Measurements from ENCODE around the gene USP3.

USP3 gene

DNA sequence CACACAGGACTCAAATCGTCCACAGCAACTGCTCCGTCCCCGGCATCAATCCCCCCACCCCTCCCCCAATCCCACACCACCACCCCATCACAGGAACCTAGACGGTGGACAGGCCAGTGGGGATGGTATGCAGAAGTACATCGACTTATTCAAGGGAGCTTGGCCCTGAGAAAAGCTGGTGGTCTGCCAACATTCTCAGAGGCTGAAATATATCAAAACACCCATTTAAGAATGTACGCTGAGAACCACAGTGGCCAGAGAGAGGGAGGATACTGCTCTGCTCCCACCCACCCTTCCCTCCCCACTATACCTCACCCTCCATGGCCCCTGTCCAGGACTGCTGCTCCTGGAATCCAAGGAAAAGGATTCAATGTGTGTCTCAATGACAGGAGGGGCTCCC lies 12.4 kb upstream of the USP3 start:
- H3F3A ChIP-seq (ENCODE audit: low read depth) = no peaks in the 10 kb centered on the region
- no peaks in the 10 kb centered on the region for H3K79me2 ChIP-seq (ENCODE audit: insufficient read depth, low read length)
- H3K4me2 ChIP-seq (ENCODE audit: low read depth, low read length, poor library complexity, severe bottlenecking) = no peak overlapping the region
- no peaks in the 10 kb centered on the region for H3K9me2 ChIP-seq (replicated peaks; ENCODE audit: low read depth, low read length)
- no peak overlapping the region for H3K9ac ChIP-seq (ENCODE audit: low read depth, low read length, poor library complexity, severe bottlenecking)
- peaks cover 2% of the 10 kb centered on the region for H3K4me1 ChIP-seq (ENCODE audit: insufficient read depth, low read length, poor library complexity, severe bottlenecking)
- no peaks in the 10 kb centered on the region for H4K20me1 ChIP-seq (ENCODE audit: insufficient read depth, low read length, poor library complexity, severe bottlenecking)
- TF ChIP-seq, protein P1, sequence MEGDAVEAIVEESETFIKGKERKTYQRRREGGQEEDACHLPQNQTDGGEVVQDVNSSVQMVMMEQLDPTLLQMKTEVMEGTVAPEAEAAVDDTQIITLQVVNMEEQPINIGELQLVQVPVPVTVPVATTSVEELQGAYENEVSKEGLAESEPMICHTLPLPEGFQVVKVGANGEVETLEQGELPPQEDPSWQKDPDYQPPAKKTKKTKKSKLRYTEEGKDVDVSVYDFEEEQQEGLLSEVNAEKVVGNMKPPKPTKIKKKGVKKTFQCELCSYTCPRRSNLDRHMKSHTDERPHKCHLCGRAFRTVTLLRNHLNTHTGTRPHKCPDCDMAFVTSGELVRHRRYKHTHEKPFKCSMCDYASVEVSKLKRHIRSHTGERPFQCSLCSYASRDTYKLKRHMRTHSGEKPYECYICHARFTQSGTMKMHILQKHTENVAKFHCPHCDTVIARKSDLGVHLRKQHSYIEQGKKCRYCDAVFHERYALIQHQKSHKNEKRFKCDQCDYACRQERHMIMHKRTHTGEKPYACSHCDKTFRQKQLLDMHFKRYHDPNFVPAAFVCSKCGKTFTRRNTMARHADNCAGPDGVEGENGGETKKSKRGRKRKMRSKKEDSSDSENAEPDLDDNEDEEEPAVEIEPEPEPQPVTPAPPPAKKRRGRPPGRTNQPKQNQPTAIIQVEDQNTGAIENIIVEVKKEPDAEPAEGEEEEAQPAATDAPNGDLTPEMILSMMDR (conservative IDR thresholded peaks at IDR 0.05; ENCODE audit: low read length) = no peak
- H2AFZ ChIP-seq (ENCODE audit: low read length) = no peak overlapping the region
- H3K36me3 ChIP-seq (ENCODE audit: insufficient read depth, low read length) = no peaks in the 10 kb centered on the region
- no peaks in the 10 kb centered on the region for H3K27me3 ChIP-seq (ENCODE audit: insufficient read depth, low read length, poor library complexity, severe bottlenecking)
- H3K9me3 ChIP-seq (ENCODE audit: insufficient read depth, low read depth, low read length) = no peaks in the 10 kb centered on the region
- H3K4me3 ChIP-seq (ENCODE audit: low read length, poor library complexity, severe bottlenecking) = no peak overlapping the region

DNA sequence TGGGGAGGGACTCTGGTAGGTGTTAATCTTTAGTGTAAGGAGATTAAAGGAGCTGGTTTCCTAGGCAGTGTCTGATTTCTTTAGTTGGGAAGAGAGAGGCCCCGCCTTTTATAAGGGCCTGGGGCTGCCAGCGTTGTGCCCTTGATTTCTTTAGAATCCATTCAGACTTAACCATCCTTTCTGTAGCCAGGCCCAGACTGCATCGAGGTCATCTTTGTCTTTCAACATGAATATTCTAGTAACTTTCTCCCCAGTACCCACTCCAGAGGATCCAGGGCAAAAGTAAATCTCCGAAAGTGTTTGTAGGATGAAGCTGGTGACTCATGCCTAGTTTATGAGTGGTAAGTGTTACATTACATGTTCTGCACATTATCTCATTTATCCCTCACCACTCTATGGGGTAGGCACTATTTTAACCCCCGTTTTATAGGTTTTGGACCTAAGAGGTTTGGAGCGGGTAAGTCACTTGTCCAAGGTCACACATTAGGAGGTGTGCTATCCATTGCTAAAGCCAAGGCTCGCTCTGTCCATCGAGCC lies 11.8 kb upstream of the USP3 start:
- Histone ChIP-seq H3K4me1 (ENCODE audit: insufficient read depth, low read length, poor library complexity, severe bottlenecking) (peaks cover 9% of the 10 kb centered on the region), H2AFZ (ENCODE audit: low read length) (no peak overlapping the region), H3K4me2 (ENCODE audit: low read depth, low read length, poor library complexity, severe bottlenecking) (no peak overlapping the region), H3F3A (ENCODE audit: low read depth) (no peaks in the 10 kb centered on the region), H3K27me3 (ENCODE audit: insufficient read depth, low read length, poor library complexity, severe bottlenecking) (no peaks in the 10 kb centered on the region), H3K4me3 (ENCODE audit: low read length, poor library complexity, severe bottlenecking) (no peak overlapping the region), H3K79me2 (ENCODE audit: insufficient read depth, low read length) (no peaks in the 10 kb centered on the region), H3K9me3 (ENCODE audit: insufficient read depth, low read depth, low read length) (no peaks in the 10 kb centered on the region), H3K9me2 (replicated peaks; ENCODE audit: low read depth, low read length) (no peaks in the 10 kb centered on the region), H3K9ac (ENCODE audit: low read depth, low read length, poor library complexity, severe bottlenecking) (no peak overlapping the region), H3K36me3 (ENCODE audit: insufficient read depth, low read length) (no peaks in the 10 kb centered on the region), H4K20me1 (ENCODE audit: insufficient read depth, low read length, poor library complexity, severe bottlenecking) (no peaks in the 10 kb centered on the region)
- no peak for TF ChIP-seq EZH2phosphoT487 (IDR thresholded peaks at IDR 0.05; ENCODE audit: borderline replicate concordance)
- TF ChIP-seq, protein P1 (conservative IDR thresholded peaks at IDR 0.05; ENCODE audit: low read length) = no peak

DNA sequence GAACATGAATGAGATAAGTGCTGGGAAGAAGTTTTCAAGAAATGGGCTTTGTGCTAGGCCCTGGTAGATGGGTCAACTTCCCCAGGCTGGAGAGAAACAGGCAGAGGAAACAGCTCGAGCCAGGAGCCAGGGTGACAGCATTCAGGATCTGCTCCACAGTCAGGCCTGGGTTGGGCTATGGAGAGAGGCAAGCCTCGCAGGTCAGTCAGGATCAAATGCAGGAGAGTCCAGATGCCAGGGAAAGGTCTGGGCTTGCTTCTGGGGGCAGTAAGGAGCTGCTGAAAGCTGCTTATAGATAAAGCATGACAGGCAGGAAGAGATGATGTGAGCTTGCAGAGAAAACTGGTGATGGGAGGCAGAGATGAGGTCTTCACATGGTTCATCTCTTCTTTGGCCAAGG lies 11.0 kb upstream of the USP3 start:
- TF ChIP-seq, protein P1 (conservative IDR thresholded peaks at IDR 0.05; ENCODE audit: low read length) = no peak
- TF ChIP-seq EZH2phosphoT487 (IDR thresholded peaks at IDR 0.05; ENCODE audit: borderline replicate concordance) = no peak
- Histone ChIP-seq H3K9me2 (replicated peaks; ENCODE audit: low read depth, low read length) (no peaks in the 10 kb centered on the region), H3K9me3 (ENCODE audit: insufficient read depth, low read depth, low read length) (no peaks in the 10 kb centered on the region), H3K79me2 (ENCODE audit: insufficient read depth, low read length) (no peaks in the 10 kb centered on the region), H3K36me3 (ENCODE audit: insufficient read depth, low read length) (no peaks in the 10 kb centered on the region), H3K9ac (ENCODE audit: low read depth, low read length, poor library complexity, severe bottlenecking) (no peak overlapping the region), H2AFZ (ENCODE audit: low read length) (no peak overlapping the region), H3K4me2 (ENCODE audit: low read depth, low read length, poor library complexity, severe bottlenecking) (no peak overlapping the region), H3K27me3 (ENCODE audit: insufficient read depth, low read length, poor library complexity, severe bottlenecking) (no peaks in the 10 kb centered on the region), H3F3A (ENCODE audit: low read depth) (peaks cover 3% of the 10 kb centered on the region; the same call in 1 of the 2 replicates), H4K20me1 (ENCODE audit: insufficient read depth, low read length, poor library complexity, severe bottlenecking) (no peaks in the 10 kb centered on the region), H3K4me3 (ENCODE audit: low read length, poor library complexity, severe bottlenecking) (no peak overlapping the region), H3K4me1 (ENCODE audit: insufficient read depth, low read length, poor library complexity, severe bottlenecking) (peaks cover 17% of the 10 kb centered on the region)
